GM12878 (cell line): ENCODE measurements around the gene M1AP. TPM values are rescaled to one million over a fixed set of nuclear protein-coding genes. Genes with fewer than 3 reads are reported as not detected.

Source experiments
- ATAC-seq: fragments of 200-7000 bp; cut with Tn5 transposase; 3 replicates; pipeline ENCODE4 v1.9.1; 2020; ENCODE audit warnings: mild to moderate bottlenecking, moderate library complexity
- BruUV-seq: library from RNA; stranded (reverse); fragments of 400-500 nt; replicated peaks from 2 replicates; lab custom pipeline; 2021; lab: Mats Ljungman, UMichigan
- CTCF ChIA-PET: fragments of 300-600 bp; sonication (Branson Sonifier 250); formaldehyde crosslinking; extraction: SDS; loops from one replicate; lab custom pipeline; 2021; ENCODE audit warnings: inconsistent platforms; lab: Yijun Ruan, JAX
- POLR2A ChIA-PET: fragments of 350-600 bp; formaldehyde crosslinking; extraction: SDS; loops from one replicate; lab custom pipeline; 2021; ENCODE audit warnings: inconsistent platforms; lab: Charles Lee
- RAD21 ChIA-PET: fragments of 300-600 bp; sonication (Branson Sonifier 250); formaldehyde crosslinking; loops from one replicate; lab custom pipeline; 2023; ENCODE audit warnings: antibody characterized with exemption; ENCODE audit not compliant: unreplicated experiment; lab: Charles Lee
- SMC1A ChIA-PET: fragments of 300-600 bp; sonication (Branson Sonifier 250); formaldehyde crosslinking; loops from one replicate; lab custom pipeline; 2023; ENCODE audit not compliant: unreplicated experiment, uncharacterized antibody; lab: Charles Lee
- DNase-seq: peaks from one replicate; pipeline ENCODE4 v3.0.0-alpha.2; 2011; ENCODE audit warnings: low read depth, low spot score
- FAIRE-seq: peaks from 3 replicates; lab custom pipeline; 2011; peaks lifted over from hg19 to GRCh38; lab: Jason Lieb, UNC
- H2AFZ ChIP-seq: 2 replicates; pipeline ENCODE4 v1.6.0; 2011; ENCODE audit warnings: low read depth, low read length, control low read depth; ENCODE audit not compliant: control insufficient read depth
- H3K27ac ChIP-seq: 2 replicates; pipeline ENCODE4 v1.5.1; 2011; ENCODE audit warnings: control low read depth; ENCODE audit not compliant: control insufficient read depth, insufficient read depth
- H3K27me3 ChIP-seq, 2 experiments: replicated peaks in 1 of 2; 2 replicates each; pipeline versions ENCODE4 v1.6.0 to v1.6.1; 2011; ENCODE audit warnings: low read length in 1 of 2; ENCODE audit not compliant: control insufficient read depth in 2 of 2, insufficient read depth in 2 of 2
- H3K36me3 ChIP-seq, 2 experiments: 2 replicates each; pipeline ENCODE4 v1.5.1; 2011; ENCODE audit warnings: low read length in 1 of 2; ENCODE audit not compliant: control insufficient read depth in 2 of 2, insufficient read depth in 2 of 2
- H3K4me1 ChIP-seq: 2 replicates; pipeline ENCODE4 v1.6.1; 2011; ENCODE audit warnings: mild to moderate bottlenecking, low read length, moderate library complexity, mixed read lengths; ENCODE audit not compliant: control insufficient read depth, insufficient read depth
- H3K4me2 ChIP-seq: 2 replicates; pipeline ENCODE4 v1.6.0; 2011; ENCODE audit warnings: control low read depth; ENCODE audit not compliant: control insufficient read depth, insufficient read depth
- H3K4me3 ChIP-seq: fragments of 200-600 bp; sonication (generic); 2 replicates; pipeline ENCODE4 v1.5.1; 2016
- H3K79me2 ChIP-seq: 2 replicates; pipeline ENCODE4 v1.6.0; 2011; ENCODE audit warnings: low read length; ENCODE audit not compliant: control insufficient read depth, insufficient read depth
- H3K9ac ChIP-seq: 2 replicates; pipeline ENCODE4 v1.8.0; 2011; ENCODE audit warnings: low read length, control low read depth, mixed read lengths; ENCODE audit not compliant: control insufficient read depth, insufficient read depth
- H3K9me3 ChIP-seq: replicated peaks from 3 replicates; pipeline ENCODE4 v1.5.1; 2011; ENCODE audit warnings: mild to moderate bottlenecking, low read length; ENCODE audit not compliant: control insufficient read depth, insufficient read depth
- H4K20me1 ChIP-seq: 2 replicates; pipeline ENCODE4 v1.6.0; 2011; ENCODE audit not compliant: control insufficient read depth, insufficient read depth
- ATF7 ChIP-seq: fragments of 450-650 bp; IDR thresholded peaks from 2 replicates; pipeline ENCODE4 v1.6.1; 2016; ENCODE audit warnings: low read depth, mild to moderate bottlenecking
- BACH1 ChIP-seq: fragments of 450-650 bp; IDR thresholded peaks from 2 replicates; pipeline ENCODE4 v1.6.1; 2017; ENCODE audit warnings: mild to moderate bottlenecking, borderline replicate concordance
- BCL3 ChIP-seq: IDR thresholded peaks from 2 replicates; pipeline ENCODE4 v1.6.1; 2011; ENCODE audit warnings: borderline replicate concordance, low read depth, mild to moderate bottlenecking, moderate library complexity, low read length; ENCODE audit not compliant: insufficient read depth, poor library complexity, severe bottlenecking
- EGR1 ChIP-seq, 2 experiments: IDR thresholded peaks; 1 replicate in 1 of 2; 2 replicates in 1 of 2; pipeline ENCODE4 v1.6.1; 2011 to 2012; ENCODE audit warnings: low read depth in 2 of 2, low read length in 2 of 2, borderline replicate concordance in 1 of 2, mild to moderate bottlenecking in 1 of 2, moderate library complexity in 1 of 2
- ELK1 ChIP-seq: IDR thresholded peaks from 2 replicates; pipeline ENCODE4 v1.6.1; 2012; ENCODE audit warnings: low read depth, low read length, improper control_type of control experiment
- GATAD2B ChIP-seq: fragments of 450-650 bp; conservative IDR thresholded peaks from 2 replicates; pipeline ENCODE4 v1.6.1; 2017; ENCODE audit warnings: low read depth, mild to moderate bottlenecking, moderate library complexity
- MTA3 ChIP-seq: IDR thresholded peaks from 2 replicates; pipeline ENCODE4 v1.6.1; 2012; ENCODE audit warnings: low read length, inconsistent platforms, borderline replicate concordance
- MYC ChIP-seq: IDR thresholded peaks from 2 replicates; pipeline ENCODE4 v1.6.1; 2011; ENCODE audit warnings: mild to moderate bottlenecking, low read length, moderate library complexity, inconsistent platforms; ENCODE audit not compliant: insufficient read depth, insufficient replicate concordance, insufficient read length, severe bottlenecking
- PAX5 ChIP-seq: IDR thresholded peaks from 2 replicates; pipeline ENCODE4 v1.6.1; 2011; ENCODE audit warnings: low read depth, low read length, borderline replicate concordance
- PML ChIP-seq: IDR thresholded peaks from 2 replicates; pipeline ENCODE4 v1.6.1; 2012; ENCODE audit warnings: low read length, inconsistent platforms
- PRDM15 ChIP-seq: fragments of 450-650 bp; formaldehyde crosslinking; IDR thresholded peaks from 2 replicates; pipeline ENCODE4 v1.4.0; 2020; ENCODE audit warnings: mild to moderate bottlenecking, moderate library complexity
- RAD21 ChIP-seq: IDR thresholded peaks from 2 replicates; pipeline ENCODE4 v1.6.1; 2011; ENCODE audit warnings: mild to moderate bottlenecking, low read depth, low read length, moderate library complexity; ENCODE audit not compliant: insufficient read depth
- RCOR1 ChIP-seq: conservative IDR thresholded peaks from 2 replicates; pipeline ENCODE4 v1.6.1; 2012; ENCODE audit warnings: low read depth, low read length, improper control_type of control experiment
- SP1 ChIP-seq: IDR thresholded peaks from one replicate; pipeline ENCODE4 v1.6.1; 2011; ENCODE audit warnings: low read depth, low read length
- SREBF1 ChIP-seq: IDR thresholded peaks from 2 replicates; pipeline ENCODE4 v1.6.1; 2012; ENCODE audit warnings: mild to moderate bottlenecking, low read length
- TARDBP ChIP-seq: IDR thresholded peaks from 2 replicates; pipeline ENCODE4 v1.6.1; 2016; ENCODE audit warnings: borderline replicate concordance
- WGBS: methylation state at CpG from one replicate; pipeline ENCODE4 v1.1.6; 2016; ENCODE audit warnings: low lambda C conversion rate; ENCODE audit not compliant: insufficient replicate concordance, insufficient coverage; ENCODE audit errors: missing lambda C conversion rate; 5-methylcytosine and 5-hydroxymethylcytosine counted together
- in situ Hi-C: fragments of 300-500 bp; cut with MboI; formaldehyde crosslinking; loops from 9 replicates; pipeline ENCODE4 v1.14.3; 2018; ENCODE audit warnings: mixed read lengths
- intact Hi-C: fragments of 100-400 bp; cut with micrococcal nuclease; formaldehyde crosslinking; loops from one replicate; pipeline ENCODE4 v1.14.2; 2022; ENCODE audit not compliant: unreplicated experiment
- polyA plus RNA-seq, 11 experiments: library from polyadenylated mRNA; depleted of rRNA in 4 of 11; unstranded in 6 of 11; stranded (reverse) in 5 of 11; fragments of >200 nt; fragmentation: Nextera tagmentation in 4 of 11; fragmentation: Illumina TruSeq in 1 of 11; extraction: Ambion mirVana in 4 of 11; extraction: Trizol in 1 of 11; gene quantifications; 1 replicate in 1 of 11; 2 replicates in 10 of 11; pipeline versions ENCODE4 v1.2.1 to v1.2.3, GENCODE V29; 2011 to 2016; ENCODE audit warnings: inconsistent platforms in 2 of 11, missing spikeins in 2 of 11, low read depth in 1 of 11
- total RNA-seq, 4 experiments: library from RNA; depleted of rRNA in 3 of 4; stranded (reverse); fragments of >200 nt in 3 of 4; fragmentation: Illumina TruSeq in 1 of 4; extraction: Trizol in 1 of 4; gene quantifications; 2 replicates each; pipeline versions ENCODE4 v1.2.1 to v1.2.3, GENCODE V29; 2013 to 2021

Gene M1AP
- total and polyA plus RNA-seq, 10 of the 15 experiments (the other 5 are each of a cell fraction or from before 2014, with no cell fraction given), result 0.04 to 0.32 (median 0.16) TPM; not detected in 4

- intact Hi-C loops (no loop called here), in situ Hi-C loops (no loop called here)
- BruUV-seq, result no TSS peak
- TF ChIP-seq MTA3, result no peak
- TF ChIP-seq PRDM15 (CRISPR knock-in tag), result no peak
- TF ChIP-seq ELK1, result no peak
- TF ChIP-seq TARDBP, result no peak
- no peak for TF ChIP-seq BCL3
- TF ChIP-seq BACH1, result no peak
- TF ChIP-seq RCOR1, result no peak
- TF ChIP-seq GATAD2B, result no peak
- no peak for TF ChIP-seq RAD21
- TF ChIP-seq ATF7, result no peak
- no peak for TF ChIP-seq SREBF1
- no peak for TF ChIP-seq EGR1 (IDR thresholded peaks at IDR 0.05; ENCODE audit: borderline replicate concordance in 1 of 2, low read depth in 2 of 2, low read length in 2 of 2)
- TF ChIP-seq MYC, result no peak
- TF ChIP-seq SP1, result no peak
- TF ChIP-seq PAX5, result no peak
- no peak for TF ChIP-seq PML
- H2AFZ ChIP-seq, result no peak overlapping the region
- no peak for DNase-seq
- H3K36me3 ChIP-seq, result peaks cover 12 to 17% of the 10 kb centered on the region in 2 experiments
- H3K9ac ChIP-seq, result no peak overlapping the region
- POLR2A ChIA-PET, result no interaction called here
- CTCF ChIA-PET, result no interaction called here
- FAIRE-seq, result no peak
- no peaks in the 10 kb centered on the region for H3K27me3 ChIP-seq
- no peak overlapping the region for H3K27ac ChIP-seq
- H3K4me3 ChIP-seq, result no peak overlapping the region
- SMC1A ChIA-PET, result no interaction called here
- H3K4me1 ChIP-seq, result peaks cover 21% of the 10 kb centered on the region
- no peaks in the 10 kb centered on the region for H4K20me1 ChIP-seq
- no peaks in the 10 kb centered on the region for H3K9me3 ChIP-seq
- WGBS, result 84% methylated on average over 9 of the region's 9 CpGs
- H3K4me2 ChIP-seq, result no peak overlapping the region
- no peak for ATAC-seq
- RAD21 ChIA-PET, result no interaction called here
- peaks cover 18% of the 10 kb centered on the region for H3K79me2 ChIP-seq
Observed at GRCh38 chr2:74524005-74524404, 124.1 kb downstream of the M1AP start.
